ENCODE data around the gene GOLGB1.

GOLGB1 gene

DNA sequence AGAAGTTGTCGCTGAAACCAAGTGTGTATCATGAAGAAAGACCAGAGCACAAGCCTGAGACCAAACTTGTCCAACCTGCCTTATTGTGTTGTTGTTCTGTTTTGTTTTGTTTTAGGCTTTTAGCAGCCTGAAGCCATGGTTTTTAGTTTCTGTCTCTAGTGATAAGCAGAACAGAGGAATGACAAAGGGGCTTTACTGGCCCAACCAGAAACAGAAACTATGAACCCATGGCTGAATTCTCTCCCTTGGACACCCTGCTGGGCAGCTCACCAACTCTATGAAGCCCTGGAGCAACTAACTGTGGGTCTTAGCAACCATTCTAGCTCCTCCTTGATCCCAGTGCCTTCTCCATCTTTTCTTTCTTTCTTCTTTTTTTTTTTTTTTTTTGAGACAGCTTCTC is 119.2 kb downstream of the GOLGB1 start:
- no peak for DNase-seq (ENCODE audit: low read depth in 2 of 2)

DNA sequence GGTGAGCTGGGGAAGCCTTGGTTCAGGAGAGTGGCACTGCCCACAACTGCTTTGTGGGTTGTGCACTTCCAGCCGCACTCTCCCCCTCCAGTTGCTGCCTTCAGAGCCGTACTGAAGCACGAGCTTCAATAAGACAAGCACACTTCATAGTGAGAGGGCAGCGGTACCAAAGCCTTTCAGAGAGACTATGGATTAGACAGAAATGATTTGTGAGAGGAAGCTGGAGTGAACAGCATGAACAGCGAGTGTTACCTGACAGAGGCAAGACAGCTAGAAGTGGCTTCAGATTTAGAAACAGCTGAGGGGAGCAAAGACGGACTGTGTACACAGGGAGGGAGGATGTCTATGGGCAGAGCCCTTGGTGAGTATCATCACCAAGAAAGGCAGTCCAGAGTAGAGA is 119.9 kb downstream of the GOLGB1 start:
- no peak for DNase-seq (ENCODE audit: low read depth in 2 of 2)

DNA sequence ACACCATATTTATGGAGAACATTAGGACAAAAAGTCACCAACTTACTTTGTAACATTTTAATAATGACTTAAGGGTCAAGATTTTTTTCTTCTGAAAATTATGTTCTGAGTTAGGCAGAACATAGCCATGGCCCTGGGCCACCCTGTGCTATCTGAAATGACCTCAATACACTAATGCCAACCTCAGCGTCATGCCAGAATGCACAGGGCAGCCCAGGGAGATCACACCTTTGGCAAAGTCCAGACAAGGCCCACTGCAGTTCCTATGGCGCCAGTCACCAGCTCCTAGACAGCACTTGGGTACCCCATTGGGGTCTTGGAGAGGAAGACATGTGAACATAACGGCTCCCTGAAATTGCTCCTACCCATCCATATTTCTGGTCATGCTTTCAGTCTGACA is 121.9 kb downstream of the GOLGB1 start:
- no peak for DNase-seq (ENCODE audit: low read depth in 2 of 2)

DNA sequence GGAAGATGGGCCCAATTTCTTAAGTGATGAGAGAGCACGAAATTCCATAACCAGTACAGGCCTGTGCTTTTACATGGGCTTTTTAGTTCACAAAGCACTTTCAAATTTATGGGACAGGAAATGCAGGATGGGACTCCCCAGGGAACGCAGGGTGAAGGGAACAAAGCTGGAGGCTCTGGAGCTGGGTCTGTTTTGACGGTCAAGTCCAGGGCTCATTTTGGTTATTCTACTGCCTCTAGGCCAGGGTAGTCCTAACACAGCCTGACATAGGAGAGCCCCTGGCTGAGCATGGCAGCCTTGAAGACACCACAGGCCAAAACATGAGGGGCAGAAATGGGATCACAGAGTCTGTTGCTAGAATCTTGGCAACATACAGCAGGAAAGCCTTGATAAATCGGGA is 122.3 kb downstream of the GOLGB1 start:
- no peak for DNase-seq (ENCODE audit: low read depth in 2 of 2)

DNA sequence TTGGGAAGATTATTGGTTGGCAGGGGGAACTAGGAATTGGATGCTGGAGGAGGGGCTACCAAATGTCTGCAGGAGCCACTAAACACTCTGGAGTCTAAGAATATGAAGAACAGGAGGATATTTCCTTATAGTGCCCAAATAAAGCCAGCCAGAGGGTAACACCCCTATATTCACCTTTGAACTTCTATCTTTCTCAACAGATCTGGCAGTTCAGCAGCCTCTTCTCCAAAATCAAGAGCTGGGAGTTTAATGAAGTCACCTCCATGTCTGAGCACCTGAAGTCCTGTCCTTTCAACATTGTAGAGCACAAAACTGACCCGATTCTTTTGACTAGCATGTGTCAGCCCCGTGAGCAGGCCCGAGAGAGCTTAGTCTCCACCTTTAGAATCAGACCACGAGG is 123.0 kb downstream of the GOLGB1 start:
- DNase-seq (ENCODE audit: low read depth in 2 of 2) = no peak

DNA sequence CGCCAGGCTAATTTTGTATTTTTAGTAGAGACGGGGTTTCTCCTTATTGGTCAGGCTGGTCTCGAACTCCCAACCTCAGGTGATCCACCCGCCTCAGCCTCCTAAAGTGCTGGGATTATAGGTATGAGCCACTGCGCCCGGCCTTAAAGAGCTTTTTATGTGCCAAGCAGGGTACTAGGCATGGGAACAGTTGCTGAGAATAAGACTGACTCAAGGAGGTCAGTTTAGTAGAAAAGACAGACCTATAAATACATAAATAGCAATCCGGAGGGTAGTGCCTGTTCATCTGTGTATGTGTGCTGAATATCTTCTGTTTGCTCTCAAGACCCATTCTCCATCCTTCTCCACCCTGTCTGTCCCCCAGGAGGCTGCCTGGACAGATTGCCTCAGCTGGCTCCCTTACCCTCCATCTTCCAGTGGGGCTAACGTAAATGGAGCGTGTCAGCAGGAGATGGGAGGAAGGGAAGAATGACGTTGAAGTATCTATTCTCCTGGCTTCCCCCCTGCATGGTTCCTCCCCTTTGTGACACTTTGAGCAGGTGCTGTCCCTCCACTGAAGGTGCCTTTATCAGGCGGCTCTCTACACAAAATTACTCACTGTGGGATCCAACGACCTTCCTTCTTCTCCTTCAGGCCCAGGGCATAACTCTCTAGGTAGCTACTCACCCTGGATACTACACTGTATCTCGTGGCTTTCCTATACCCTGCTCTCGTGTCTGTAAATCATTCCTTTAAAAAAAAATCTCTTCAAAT is 125.2 kb downstream of the GOLGB1 start:
- DNase-seq (ENCODE audit: low read depth in 2 of 2) = no peak

DNA sequence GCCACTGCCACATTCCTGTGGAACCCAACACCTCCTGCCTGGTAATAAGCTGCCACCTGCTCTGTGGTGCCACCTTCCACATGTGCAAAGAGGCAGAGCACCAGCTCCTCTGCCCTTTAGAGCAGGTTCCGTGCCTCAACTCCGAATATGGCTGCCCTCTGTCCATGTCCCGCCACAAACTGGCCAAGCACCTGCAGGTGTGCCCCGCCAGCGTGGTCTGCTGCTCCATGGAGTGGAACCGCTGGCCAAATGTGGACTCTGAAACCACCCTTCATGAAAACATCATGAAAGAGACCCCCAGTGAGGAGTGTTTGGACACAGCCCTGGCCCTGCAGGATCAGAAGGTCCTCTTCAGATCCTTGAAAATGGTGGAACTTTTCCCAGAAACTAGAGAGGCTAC is 128.1 kb downstream of the GOLGB1 start:
- DNase-seq (ENCODE audit: low read depth in 2 of 2) = no peak

DNA sequence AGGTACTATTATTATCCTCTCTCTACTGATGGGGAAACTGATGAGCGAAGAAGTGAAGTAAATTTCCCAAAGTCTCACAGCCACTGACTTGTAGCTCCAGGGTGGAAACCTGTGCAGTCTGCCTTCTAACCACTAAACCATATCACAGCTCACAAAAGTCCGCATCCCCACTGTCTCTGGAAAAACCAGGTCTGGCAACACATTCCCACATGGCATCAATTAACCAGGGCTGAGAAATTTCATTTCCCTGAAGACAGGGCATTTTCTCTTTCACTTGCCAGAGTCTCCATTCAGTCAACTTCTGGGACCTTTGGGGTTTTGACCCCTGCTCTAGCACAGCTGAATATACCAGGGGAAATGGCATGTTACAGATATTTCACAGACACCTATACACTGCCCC is 129.8 kb downstream of the GOLGB1 start:
- no peak for DNase-seq (ENCODE audit: low read depth in 2 of 2)
